Peyer's patch (tissue), 4 donors: ENCODE results near the gene TGFBR1.

Source experiments
- CTCF ChIP-seq, 6 experiments: fragments of 450-650 bp in 4 of 6; fragments of 200-600 bp in 2 of 6; sonication (generic) in 1 of 6; IDR thresholded peaks; one replicate each; pipeline ENCODE4 v1.5.1; 2017 to 2019; ENCODE audit warnings: antibody characterized with exemption in 6 of 6, mild to moderate bottlenecking in 3 of 6, moderate library complexity in 1 of 6
- POLR2A ChIP-seq, 2 donors: fragments of 450-650 bp; IDR thresholded peaks; one replicate each; pipeline ENCODE4 v1.5.1; 2017; ENCODE audit warnings: antibody characterized with exemption in 2 of 2, mild to moderate bottlenecking in 2 of 2, moderate library complexity in 2 of 2

DNA sequence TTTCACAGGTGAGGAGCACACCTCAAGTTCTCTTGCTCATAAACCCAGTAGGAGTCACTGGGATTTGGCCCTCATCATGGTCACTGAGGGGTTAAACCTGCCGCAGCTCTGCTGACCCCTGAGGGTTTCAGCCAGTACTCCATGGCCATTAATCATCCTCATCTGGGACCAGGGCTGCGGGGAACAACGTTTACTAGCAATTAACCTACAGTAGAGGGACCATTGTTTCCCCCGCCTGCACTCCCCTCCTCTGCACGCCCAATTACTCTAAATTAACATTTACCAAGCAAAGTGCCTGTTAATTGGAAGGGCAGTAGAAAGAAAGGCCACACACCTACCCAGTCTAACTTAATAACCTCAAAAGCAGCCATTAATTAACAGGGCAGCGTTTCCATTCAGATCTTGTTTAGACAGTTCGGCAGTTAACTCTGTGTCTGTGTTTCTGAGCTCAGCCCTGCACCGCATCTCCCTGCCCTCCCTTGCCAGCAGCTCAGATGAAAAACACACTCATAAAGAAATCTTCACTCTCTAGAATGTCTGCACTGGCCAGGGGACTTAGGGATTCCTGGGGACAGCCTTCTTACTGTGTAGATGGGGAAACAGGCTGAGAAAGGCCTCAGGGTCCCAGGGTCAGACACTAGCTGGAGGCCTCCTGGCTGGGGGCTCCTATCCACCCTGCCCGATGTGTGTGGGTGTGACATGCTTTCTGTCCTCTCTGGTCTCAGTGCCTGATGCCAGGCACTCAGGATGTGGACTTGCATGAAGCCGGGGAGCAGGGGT is 65.3 kb downstream of the TGFBR1 start:
- TF ChIP-seq CTCF (IDR thresholded peaks at IDR 0.05) (no peak), POLR2A (IDR thresholded peaks at IDR 0.05) (no peak)
